ENCODE measurements around the gene CYP46A1. TPM values are rescaled to one million over a fixed set of nuclear protein-coding genes. Genes with fewer than 3 reads are reported as not detected.

CYP46A1 gene
- total and polyA plus RNA-seq, 2 donors = 0.14 to 0.62 TPM

DNA sequence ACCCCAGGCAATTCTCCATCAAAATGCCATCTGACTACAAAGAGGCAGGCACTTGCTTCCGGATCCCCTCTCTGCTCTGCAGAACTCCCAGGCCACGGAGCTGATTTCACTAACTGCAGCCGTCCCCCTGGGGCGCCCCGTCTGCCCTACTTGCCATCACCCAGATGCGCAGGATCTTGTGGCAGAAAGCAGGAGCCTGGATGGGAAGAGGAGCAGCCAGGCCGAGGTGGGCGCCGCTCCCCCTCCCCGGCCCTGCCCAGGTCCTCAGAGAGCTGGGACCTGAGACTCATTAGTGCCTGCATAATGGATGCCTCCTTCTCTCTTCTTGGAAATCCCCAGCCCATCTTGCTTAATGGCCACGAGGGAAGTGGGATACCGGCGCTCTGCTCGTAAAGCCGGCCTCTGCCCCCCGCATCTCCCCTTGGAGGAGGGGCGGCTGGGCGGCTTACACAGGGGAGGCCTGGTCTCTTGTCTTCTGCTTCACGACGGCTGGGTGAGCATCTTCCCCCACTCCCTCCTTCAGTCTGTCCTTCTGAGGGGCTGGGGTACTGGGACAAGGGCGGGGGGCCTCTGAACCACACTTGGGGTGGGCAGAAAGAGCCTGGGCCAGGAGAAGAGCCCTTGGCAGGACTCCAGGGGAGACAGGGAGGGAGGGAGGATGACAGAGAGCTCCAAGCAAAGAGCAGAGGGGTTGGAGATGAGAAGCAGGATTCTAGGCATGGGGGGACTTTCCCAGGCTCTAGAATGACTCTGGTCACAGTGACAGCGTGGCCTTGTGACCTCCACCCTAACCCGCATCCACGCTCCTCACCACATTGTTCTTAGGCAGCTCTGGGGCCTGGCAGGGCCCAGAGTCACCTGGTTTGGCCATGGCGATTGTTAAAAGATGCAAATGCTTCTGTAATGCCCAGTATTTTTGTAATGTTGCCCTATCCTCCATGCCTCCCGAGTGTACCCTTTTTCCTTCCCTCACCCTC lies 89.7 kb downstream of the CYP46A1 start:
- Histone ChIP-seq H3K27ac (ENCODE audit: low read depth in 1 of 2, low read length in 1 of 2) (no peak overlapping the region), H3K4me1 (ENCODE audit: control insufficient read depth in 2 of 2, insufficient read depth in 2 of 2, low read length in 2 of 2) (no peaks in the 10 kb centered on the region), H3K4me3 (ENCODE audit: low read length in 2 of 2) (no peak overlapping the region), H3K27me3 (ENCODE audit: control insufficient read depth in 2 of 2, insufficient read depth in 1 of 2, low read length in 1 of 2) (peaks cover 0 to 21% of the 10 kb centered on the region in 2 donors), H3K9me3 (ENCODE audit: control insufficient read depth in 2 of 2, insufficient read depth in 1 of 2, low read length in 1 of 2) (no peaks in the 10 kb centered on the region), H3K36me3 (ENCODE audit: control insufficient read depth in 2 of 2, insufficient read depth in 2 of 2, low read length in 1 of 2) (no peaks in the 10 kb centered on the region)
- 93% methylated on average over 26 of the region's 26 CpGs for WGBS
- DNase-seq (ENCODE audit: low read depth in 6 of 9, low spot score in 9 of 9) = no peak

DNA sequence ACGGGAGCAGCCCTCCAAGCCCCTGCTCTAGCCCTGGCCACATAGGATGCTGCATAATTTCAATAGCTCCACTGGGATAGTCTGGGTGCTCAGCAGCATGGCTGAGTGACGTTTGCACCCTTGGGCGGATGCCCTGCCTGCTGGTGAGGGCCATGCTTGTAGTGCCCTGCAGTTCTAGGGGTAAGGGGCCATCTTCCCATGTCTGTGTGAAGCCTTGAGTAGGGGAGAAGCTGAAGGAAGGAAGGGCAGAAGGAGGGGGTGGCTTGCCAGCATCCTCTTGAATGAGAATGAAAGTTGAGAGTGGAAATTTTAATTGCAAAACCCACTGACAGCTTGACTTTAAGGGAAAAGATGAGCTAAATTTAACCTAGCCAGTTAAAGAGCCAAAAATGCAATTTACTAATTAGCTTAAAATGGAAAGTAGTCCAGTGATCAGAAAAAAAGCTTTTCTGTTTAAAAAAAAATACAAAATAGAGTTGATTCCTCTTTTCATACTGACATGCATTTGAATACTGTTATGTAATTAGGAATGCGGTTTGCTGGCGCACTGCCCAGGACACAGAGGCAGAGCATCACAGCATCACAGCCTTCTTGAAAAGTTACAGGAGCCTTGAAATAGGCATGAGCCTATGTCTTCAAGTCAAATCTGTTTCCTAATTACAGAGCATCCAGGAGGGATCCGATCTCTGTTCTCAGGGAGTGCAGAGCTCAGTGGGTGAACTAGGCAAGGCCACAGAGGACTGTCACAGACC lies 90.6 kb downstream of the CYP46A1 start:
- Histone ChIP-seq H3K9me3 (ENCODE audit: control insufficient read depth in 2 of 2, insufficient read depth in 1 of 2, low read length in 1 of 2) (no peaks in the 10 kb centered on the region), H3K27me3 (ENCODE audit: control insufficient read depth in 2 of 2, insufficient read depth in 1 of 2, low read length in 1 of 2) (peaks cover 0 to 21% of the 10 kb centered on the region in 2 donors), H3K27ac (ENCODE audit: low read depth in 1 of 2, low read length in 1 of 2) (no peak overlapping the region), H3K36me3 (ENCODE audit: control insufficient read depth in 2 of 2, insufficient read depth in 2 of 2, low read length in 1 of 2) (no peaks in the 10 kb centered on the region), H3K4me1 (ENCODE audit: control insufficient read depth in 2 of 2, insufficient read depth in 2 of 2, low read length in 2 of 2) (no peaks in the 10 kb centered on the region), H3K4me3 (ENCODE audit: low read length in 2 of 2) (no peak overlapping the region)
- no peak for DNase-seq (ENCODE audit: low read depth in 6 of 9, low spot score in 9 of 9)
- WGBS = 69% methylated on average over 6 of the region's 6 CpGs

DNA sequence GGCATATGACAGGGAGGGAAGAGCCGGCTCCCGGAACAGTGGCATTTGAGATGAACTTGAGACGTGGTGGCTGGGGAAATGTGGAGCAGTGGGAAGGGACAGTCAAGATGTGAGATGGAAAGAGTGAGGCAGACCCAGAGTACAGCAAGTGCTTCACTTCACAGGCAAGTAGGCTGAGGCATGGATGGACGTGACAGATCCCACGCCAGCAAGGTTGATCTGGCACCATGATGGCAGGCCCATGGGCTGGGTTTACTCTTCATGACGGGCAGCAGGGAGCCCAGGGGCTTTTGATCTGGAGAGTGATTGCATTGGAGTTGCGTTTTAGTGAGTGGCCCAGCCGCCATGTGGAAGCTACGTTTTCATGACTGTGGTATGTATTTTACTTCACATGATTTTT lies 91.3 kb downstream of the CYP46A1 start:
- peaks cover 0 to 21% of the 10 kb centered on the region in 2 donors for H3K27me3 ChIP-seq (ENCODE audit: control insufficient read depth in 2 of 2, insufficient read depth in 1 of 2, low read length in 1 of 2)
- H3K9me3 ChIP-seq (ENCODE audit: control insufficient read depth in 2 of 2, insufficient read depth in 1 of 2, low read length in 1 of 2) = no peaks in the 10 kb centered on the region
- no peak overlapping the region for H3K4me3 ChIP-seq (ENCODE audit: low read length in 2 of 2)
- no peak for DNase-seq (ENCODE audit: low read depth in 6 of 9, low spot score in 9 of 9)
- no peaks in the 10 kb centered on the region for H3K4me1 ChIP-seq (ENCODE audit: control insufficient read depth in 2 of 2, insufficient read depth in 2 of 2, low read length in 2 of 2)
- WGBS = 93% methylated on average over 9 of the region's 9 CpGs
- no peaks in the 10 kb centered on the region for H3K36me3 ChIP-seq (ENCODE audit: control insufficient read depth in 2 of 2, insufficient read depth in 2 of 2, low read length in 1 of 2)
- H3K27ac ChIP-seq (ENCODE audit: low read depth in 1 of 2, low read length in 1 of 2) = no peak overlapping the region

Other genes starting within 250 kb of the CYP46A1 start
- gene SETD3, start 203.4 kb upstream of the CYP46A1 start, total RNA-seq = 83.6 TPM
- gene SETD3, start 203.4 kb upstream of the CYP46A1 start, polyA plus RNA-seq = 39.0 TPM
- gene CCNK, start 202.9 kb upstream of the CYP46A1 start, total RNA-seq = 12.4 TPM
- 26.9 TPM for gene CCNK, start 202.9 kb upstream of the CYP46A1 start, polyA plus RNA-seq
- 4.6 TPM for gene CCDC85C, start 80.1 kb upstream of the CYP46A1 start, total RNA-seq
- gene CCDC85C, start 80.1 kb upstream of the CYP46A1 start, polyA plus RNA-seq = 7.9 TPM
- 0.33 TPM for gene HHIPL1, start 39.2 kb upstream of the CYP46A1 start, total RNA-seq
- 0.23 TPM for gene HHIPL1, start 39.2 kb upstream of the CYP46A1 start, polyA plus RNA-seq
- gene EML1, start 109.1 kb downstream of the CYP46A1 start, total RNA-seq = 2.7 TPM
- gene EML1, start 109.1 kb downstream of the CYP46A1 start, polyA plus RNA-seq = 1.7 TPM

Measured in thymus (tissue), 11 donors.